Kidney glomerular epithelial cell (primary cell): ENCODE results near the gene OCEL1.

Experiments used
- DNase-seq: peaks from one replicate; lab custom pipeline; 2025; lab: John Stamatoyannopoulos, UW

OCEL1 gene

DNA sequence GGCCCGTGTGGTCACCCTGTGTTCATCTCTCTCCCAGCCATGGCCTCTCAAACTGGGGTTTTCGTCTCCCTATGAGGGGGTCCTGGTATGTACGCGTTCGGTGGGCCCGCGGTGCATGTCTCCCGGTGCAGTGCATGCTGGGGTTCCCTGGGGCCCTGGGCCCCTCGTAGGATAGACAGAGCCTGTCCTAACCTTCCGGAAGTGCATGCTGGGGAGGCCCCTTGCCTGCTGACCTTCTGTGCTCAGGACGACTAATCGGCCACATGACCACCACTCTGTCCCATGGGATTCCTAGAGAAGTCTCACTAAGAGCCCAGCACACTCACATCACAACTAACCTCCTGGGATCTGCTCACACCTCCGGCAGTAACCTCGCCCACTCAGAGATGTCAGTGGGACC is 15.7 kb upstream of the OCEL1 start:
- no peak for DNase-seq

DNA sequence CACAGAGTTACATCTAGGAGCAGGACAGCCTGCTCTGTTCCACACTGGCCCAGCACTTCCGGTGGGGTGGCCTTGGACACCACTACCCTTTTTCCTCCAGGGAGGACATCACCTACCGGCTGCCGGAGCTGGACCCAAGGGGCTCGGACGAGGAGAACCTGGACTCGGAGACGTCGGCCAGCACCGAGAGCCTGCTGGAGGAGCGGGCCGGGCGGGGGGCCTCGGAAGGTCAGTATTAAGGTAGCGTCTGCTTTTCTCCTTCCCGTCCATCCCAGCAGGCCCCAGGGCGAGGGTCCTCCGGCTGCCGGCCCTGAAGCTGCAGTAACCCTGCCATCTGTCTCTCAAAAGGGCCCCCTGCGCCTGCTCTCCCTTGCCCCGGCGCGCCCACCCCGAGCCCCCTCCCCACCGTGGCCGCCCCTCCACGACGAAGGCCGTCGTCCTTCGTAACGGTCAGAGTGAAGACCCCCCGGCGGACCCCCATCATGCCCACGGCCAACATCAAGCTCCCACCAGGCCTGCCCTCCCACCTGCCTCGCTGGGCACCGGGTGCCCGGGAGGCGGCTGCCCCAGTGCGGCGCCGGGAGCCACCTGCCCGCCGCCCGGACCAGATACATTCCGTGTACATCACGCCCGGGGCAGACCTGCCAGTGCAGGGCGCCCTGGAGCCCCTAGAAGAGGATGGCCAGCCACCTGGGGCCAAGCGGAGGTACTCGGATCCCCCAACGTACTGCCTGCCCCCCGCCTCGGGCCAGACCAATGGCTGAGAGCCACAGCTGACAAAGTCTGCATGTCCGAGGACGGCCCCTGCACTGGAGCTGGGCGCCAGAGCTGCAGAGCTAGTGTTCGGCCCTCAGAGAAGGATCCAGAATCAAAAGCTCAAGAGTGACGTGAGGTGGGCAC is 14.2 kb upstream of the OCEL1 start:
- no peak for DNase-seq

DNA sequence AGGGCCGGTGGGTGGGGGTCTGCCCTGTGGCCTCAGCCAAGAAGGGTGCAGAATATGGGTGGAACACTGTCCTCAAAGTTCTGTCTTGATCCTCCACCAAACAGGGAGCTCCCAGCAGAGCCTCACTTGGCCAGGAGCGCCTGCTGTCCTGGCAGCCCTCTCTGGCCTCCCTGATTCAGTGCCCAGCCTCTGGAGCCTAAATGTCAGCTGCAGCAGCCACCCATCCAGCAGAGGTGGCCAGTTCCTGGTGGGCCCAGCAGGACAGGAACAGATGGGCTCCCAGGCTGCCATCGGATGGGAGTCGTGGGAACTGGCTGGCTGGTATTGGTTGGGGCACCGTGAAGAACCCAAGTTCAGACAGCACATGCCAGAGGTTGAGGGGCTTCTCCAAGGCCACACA is 12.7 kb upstream of the OCEL1 start:
- DNase-seq: no peak

DNA sequence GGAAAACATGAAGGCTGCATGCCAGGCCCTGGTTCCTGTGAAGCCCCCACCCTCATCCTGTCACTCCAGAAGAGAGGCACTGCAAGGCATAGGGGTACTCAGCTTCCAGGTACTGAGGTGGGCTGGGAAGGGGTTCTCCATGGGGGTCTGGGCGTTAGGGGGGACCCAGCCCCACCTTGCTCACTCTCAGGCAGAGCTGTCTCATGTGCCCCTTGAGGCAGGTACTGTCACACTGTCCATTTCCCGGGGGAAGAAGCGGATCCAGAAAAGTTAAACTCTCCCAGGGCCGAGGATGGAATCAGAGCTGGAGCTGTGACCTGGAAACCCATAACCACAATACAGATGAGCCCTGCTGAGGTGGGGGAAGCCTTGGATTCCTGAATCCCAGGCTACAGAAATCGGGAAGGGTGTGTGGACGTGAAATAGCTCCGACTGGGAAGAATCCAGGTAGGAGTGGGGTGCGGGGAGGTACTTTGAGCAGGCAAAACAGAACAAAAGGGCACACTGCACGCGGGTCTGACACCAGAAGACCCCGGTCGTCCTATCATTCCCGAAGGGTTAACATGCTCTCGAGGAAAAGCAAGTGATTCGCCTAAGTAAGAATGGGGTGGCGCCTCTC is 11.4 kb upstream of the OCEL1 start:
- DNase-seq: no peak

DNA sequence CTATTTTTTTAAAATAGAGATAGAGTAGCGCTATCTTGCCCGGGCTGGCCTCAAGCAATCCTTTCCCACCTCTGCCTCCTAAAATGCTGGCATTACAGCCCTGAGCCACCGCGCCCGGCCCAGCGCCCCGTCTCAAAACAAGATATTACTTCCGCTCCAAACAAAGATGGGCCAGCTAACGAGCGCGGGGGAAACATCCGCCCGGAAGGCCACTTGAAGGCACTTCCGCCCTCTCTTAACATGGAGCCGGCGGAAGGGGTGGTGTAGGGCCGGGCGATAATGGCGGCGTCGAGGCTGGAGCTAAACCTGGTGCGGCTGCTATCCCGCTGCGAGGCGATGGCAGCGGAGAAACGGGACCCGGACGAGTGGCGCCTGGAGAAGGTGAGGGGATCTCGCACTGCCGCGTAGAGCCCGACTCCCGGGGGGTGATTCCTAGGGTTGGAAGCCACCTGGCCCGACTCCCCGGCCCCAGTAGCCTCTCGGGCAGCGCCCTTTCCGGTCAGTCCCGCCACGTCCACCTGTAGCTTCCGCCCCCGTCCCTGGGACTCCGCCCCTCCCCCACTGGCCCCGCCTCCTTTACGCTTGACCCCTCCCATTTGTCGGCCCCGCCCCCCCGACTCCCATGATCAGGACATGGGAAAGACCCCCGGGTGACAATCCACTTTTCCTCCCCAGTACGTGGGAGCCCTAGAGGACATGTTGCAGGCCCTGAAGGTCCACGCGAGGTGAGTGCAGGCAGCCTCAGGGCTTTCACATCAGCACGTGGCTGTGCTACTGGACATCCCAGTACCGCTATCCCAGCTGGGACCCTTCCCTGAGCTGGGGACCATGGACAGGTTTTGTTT is 10.7 kb upstream of the OCEL1 start, which contains the start of gene USE1:
Gene USE1, plus strand, starts transcription at position 231 of the 845 bp plus-strand sequence. Its CDS starts 49 bp downstream, at position 280.
- DNase-seq: peak; percentile 86

DNA sequence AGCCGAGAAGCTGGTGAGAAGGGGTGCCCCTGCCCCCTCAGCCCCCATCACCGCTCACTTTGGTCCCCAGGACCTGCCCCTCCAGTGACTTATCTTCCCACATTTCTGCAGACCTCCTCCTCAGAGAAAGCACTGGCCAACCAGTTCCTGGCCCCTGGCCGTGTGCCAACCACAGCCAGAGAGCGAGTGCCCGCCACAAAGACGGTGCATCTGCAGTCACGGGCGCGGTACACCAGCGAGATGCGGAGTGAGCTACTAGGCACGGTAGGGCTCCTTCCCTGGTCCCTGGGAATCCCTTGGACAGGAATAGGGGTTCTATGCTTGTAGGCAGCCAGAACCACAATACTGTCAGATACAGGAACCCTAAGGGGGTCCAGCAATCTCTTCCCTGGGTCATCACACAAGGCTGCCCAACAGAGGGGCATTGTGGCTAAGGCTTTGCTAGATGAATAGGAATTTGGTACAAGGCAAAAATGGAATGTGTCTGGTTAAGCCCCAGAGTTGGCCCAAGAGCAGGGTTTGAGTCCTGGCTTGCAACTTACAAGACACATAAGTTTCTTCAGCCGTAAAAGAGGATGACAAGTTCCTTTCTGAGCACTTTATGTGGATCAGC is 9.9 kb upstream of the OCEL1 start:
- no peak for DNase-seq

DNA sequence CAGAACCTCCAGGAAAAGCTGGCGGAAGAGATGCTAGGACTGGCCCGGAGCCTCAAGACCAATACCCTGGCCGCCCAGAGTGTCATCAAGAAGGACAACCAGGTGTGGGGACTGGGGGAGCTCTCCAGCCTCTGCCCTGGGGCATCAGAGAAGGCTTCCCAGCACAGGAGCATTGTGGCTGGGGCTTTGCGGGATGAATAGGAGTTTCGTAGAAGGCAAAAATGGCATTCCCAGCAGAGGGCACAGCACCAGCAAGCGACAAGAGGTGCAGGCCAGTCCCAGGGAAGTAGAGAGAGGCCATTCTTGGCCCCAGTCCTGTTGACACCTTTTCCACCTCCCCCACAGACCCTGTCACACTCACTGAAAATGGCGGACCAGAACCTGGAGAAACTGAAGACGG is 6.7 kb upstream of the OCEL1 start:
- no peak for DNase-seq

DNA sequence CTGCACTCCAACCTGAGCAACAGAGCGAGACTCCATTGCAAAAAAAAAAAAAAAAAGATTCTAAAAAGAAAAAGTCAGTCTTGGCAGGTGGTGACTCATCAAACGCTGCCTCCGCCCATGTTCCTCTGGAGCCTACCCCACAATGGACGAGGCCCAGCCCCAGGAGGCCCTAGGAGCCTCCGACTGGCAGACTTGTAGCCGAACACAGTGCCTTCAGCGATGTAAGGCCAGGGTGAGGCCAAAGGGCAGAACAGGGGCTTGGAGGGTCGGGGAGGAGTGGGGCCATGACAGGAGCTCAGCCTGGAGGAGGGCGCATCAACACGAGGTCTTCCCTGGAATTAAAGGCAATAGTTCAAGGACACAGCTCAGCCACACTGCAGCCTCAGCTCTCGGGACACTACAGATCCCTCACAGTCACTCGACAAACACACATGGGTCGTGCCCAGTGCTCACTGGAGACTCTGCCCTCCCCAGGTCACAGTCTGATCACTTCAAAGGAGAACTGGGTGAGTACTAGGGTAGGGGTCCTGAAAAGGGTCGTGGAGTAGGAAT is 5.7 kb upstream of the OCEL1 start:
- no peak for DNase-seq

DNA sequence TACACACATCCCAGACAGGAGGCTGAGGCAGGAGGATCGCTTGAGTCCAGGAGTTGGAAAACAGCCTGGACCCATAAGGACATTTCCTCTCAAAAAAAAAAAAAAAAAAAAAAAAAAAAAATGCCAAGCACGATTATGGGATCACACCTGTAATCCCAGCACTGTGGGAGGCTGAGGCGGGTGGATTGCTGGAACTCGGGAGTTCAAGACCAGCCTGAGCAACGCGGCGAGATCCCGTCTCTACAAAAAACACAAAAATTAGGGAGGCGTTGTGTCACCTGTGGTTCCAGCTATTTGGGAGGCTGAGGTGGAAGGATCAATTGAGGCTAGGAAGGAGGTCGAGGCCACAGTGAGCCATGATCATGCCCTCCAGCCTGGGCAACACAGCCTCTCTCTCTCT is 973 bp upstream of the OCEL1 start:
- no peak for DNase-seq

DNA sequence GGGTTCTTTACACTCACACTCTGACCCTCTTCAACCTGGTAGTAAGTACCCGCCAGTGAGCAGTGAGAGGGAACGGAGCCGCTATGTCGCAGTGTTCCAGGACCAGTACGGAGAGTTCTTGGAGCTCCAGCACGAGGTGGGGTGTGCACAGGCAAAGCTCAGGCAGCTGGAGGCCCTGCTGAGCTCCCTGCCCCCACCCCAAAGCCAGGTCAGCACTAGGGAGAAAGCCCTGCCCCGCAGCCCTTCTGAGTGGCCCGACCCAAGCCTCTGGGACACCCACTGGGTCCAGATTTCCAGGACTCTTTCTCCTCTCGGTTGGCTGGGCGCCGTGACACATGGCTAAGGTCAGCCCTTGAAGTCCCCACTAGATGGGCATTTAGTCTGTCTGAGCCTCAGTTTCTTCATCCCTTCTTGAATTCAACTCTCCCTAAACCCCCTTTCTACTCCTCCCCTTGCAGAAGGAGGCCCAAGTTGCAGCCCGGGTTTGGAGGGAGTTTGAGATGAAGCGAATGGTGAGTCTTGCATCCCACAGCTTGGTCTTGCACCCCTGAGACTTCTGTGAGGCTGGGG is 1.9 kb downstream of the OCEL1 start:
- DNase-seq: no peak

DNA sequence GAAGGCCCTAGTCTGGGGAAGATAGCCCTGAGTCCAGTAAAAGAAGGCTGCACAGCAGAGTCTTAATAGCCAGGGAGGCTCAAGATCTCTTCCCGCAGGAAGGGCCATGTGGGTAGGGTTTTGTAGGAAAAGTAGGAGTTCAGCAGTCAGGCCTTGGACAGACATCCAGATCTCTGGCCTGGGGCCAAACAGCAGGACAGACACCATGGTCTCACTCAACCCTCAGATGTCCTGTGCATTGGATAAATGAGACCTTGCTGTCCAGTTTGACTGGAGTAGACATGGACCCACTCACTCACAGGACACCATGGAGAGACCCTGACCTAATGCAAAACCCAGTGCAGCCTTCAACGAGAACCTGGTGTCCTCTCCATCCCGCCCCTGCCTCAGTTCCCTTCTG is 3.9 kb downstream of the OCEL1 start:
- DNase-seq: no peak

DNA sequence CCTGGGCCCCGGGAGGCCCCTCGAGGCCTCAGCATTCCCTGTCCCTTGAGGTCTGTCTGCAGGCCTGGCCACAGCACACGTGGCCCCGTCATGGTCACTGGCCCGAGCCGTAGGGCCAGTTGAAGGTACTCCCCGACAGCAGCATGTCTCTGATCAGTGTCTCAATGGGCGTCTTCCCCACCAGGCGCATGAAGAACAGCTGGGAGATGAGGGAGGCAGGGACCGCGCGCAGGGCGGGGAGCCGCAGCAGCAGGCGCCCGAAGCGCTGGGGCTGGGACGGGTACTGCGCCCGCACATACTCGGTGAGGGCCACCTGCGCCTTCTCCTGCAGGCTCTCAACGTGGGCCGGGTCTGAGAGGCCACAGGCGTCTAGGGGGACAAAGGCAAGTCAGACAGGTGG is 6.2 kb downstream of the OCEL1 start:
- no peak for DNase-seq

DNA sequence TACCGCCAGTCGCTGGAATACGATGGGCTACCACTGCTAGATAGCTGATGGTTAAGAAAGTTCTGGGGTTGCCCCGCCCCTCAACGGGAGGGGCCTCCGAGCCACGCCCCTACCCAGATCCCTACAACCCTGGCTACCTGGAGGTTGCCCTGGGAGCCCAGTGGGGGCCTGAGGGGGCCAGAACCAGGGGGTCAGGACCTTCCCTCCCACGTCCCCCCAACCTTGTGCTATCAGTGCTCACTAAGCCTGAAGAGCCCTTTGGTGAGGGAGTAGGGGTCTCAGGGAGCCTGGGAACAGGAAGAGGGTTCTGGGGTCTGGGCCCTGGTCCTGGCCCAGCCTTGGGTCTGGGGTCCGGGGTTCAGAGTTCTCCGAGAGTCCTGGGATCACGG is 8.9 kb downstream of the OCEL1 start:
- DNase-seq: no peak

DNA sequence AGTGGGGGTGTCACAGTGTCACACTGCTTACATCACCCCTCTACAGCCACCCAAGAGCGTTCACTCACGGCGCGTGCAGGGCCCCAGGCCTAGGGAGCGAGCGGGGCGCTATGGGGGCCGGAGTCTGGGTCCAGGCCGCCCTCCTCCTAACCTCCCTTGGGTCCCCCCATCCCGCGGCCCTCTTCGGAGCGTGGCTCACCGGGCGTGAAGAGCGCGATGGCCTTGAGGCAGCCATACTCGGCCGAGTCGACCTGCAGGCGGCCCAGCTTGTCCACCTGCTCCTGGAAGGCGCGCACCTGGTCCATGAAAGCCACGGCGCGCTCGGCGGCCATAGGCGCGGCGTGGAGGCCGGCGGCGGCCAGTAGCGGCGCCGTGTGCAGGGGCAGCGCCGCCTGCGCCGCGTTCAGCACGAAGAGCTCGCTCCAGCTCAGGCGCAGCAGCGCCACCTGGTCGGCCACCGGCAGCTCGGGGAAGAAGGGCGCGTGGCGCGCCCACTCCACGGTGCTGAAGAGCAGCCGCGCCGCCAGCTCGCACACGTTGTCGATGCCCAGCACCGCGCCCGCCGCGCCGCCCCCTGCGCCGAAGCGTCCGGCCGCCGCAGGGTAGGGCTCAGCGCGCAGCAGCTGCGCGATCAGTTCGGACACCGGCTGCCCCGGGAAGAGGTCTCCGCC is 9.4 kb downstream of the OCEL1 start:
- DNase-seq: peak; percentile 61

DNA sequence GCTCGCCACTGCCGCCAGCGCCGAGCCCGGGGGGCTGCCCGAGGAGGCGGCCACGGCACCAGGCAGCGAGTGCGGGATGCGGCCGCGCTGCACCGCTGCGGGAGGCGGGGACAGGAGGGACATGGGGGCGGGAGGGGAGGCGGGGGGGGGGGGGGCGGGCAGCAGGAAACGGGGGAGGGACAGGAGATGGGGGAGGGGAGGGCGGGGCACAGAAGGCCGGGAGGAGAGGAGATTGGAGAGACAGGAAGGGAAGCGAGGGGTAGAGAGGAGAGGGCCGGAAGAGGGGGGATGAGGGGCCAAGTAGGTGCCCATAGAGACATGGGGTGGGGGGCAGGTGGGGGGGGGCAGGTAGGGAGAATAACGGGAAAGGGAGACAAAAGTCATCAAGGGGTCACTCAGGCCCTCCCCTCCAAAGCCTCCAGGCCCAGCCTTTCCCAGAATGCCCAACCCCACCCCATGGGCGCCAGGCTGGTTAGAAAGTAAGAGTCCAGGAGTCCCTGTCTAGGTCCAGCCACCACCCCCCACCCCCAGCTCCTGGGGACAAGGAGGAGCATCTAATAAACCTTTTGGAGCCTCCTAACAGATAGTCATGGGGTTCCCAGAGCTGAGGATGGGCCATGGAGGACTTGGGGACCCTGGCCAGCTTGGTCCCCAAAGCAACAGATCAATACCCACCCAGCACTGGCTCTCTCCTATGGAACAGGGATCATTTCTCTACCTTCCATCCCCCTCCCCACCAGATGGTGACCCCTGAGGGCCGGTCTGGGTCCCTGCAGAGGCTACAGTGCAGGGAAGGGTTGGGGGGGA is 10.1 kb downstream of the OCEL1 start:
- no peak for DNase-seq

DNA sequence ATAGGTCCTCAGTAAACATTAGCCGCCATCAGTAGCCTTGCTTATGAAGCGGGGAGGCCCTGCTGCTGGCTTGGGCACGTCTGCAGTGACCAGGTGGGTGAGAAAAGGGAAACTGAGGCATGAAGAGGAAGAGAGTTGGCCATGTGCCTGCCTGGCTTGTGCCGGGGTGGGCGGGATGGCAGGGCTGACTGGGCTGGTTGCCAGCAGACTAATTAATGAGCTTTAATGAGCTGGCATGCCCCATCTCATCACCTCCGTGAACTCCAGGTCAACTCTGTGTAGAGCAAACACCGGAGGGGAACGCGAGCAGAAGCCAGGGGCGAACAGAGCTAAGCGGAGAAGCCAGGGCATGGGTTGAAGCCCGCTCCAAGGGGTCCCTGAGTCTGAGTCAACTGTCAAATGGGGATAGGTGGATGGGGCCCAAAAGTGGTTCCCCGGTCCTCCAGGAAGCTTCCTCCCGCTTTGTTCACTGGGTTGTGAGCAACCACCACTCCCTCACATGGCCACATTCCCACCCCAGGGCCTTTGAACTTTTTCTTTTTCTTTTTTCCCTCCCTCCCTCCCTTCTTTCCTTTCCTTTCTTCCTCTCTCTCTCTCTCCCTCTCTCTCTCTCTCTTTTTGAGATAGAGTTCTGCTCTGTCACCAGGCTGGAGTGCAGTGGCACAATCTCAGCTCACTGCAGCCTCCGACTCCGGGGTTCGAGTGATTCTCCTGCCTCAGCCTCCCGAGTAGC is 11.0 kb downstream of the OCEL1 start:
- DNase-seq: no peak

DNA sequence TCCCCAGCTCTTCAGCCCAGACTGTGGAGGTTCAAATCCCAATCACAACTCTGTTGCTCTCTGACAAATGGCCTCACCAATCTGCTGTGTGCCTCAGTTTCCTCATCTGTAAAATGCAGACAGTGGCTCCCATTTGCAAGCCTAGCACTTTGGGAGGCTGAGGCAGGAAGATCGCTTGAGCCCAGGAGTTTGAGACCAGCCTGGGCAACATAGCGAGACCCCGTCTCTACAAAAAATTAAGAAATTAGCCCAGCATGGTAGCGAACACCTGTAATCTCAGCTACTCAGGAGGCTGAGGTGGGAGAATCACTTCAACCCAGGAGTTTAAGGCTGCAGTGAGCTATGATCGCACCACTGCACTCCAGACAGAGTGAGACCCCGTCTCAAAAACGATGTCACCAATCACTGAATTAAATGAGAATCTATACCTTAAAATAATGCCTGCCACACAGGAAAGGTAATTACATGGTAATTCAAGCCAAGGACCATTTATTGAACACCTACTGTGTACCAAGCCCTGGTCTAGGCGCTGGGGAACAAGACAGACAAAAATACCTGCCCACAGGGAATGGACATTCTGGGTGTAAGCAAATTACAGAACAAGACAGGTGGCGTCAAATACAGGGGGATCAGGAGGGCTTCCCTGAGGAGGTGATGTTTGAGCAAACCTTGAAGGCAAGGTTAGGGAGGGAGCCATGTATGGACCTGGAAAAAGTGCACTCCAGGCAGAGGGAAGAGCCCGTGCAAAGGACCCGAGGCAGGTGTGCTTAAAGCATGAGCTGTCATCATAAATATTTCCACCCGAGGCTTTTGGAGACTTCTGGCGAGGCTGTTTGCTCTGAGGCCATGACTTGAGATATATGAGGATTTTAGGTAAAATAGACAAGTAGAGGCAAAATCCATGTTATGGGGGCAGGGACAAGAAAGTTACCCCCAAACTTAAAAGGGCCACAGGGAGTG is 12.0 kb downstream of the OCEL1 start:
- DNase-seq: no peak

DNA sequence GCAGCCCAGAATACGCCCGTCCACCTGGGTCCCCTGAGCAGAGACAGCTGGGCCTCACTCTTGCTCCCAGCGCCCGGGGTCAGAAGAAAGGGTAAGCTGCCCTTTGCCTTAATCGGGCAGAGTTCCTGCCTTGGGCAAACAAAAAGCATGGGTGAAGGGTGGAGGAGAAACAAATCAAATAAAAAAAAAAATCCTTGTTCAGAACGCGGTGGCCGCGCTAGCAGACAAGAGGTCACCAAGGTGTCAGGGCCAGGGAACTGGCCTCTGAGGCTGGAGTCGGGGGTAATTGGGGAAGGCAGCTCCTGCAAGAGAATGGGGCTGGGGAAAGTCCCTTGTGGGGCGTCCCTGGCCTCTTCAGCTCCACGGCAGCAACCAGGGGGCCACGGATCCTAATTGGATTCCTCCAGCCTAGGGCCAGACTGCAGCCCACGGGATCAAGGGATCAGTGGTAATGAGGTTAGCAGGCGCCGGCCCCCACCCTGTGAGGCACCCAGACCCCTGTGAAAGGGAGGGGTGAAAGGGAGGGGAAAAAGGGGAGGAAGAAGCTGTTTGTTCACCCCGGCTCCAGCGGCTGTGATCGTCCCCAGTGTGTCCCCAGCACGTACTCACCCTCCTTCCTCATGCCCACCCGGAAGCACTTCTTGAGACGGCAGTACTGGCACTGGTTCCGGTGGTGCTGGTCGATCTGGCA is 14.2 kb downstream of the OCEL1 start:
- DNase-seq: no peak
